ENCODE data around the gene ERVFRD-1. TPM values are rescaled to one million over a fixed set of nuclear protein-coding genes. Genes with fewer than 3 reads are reported as not detected.

Gene ERVFRD-1, protein sequence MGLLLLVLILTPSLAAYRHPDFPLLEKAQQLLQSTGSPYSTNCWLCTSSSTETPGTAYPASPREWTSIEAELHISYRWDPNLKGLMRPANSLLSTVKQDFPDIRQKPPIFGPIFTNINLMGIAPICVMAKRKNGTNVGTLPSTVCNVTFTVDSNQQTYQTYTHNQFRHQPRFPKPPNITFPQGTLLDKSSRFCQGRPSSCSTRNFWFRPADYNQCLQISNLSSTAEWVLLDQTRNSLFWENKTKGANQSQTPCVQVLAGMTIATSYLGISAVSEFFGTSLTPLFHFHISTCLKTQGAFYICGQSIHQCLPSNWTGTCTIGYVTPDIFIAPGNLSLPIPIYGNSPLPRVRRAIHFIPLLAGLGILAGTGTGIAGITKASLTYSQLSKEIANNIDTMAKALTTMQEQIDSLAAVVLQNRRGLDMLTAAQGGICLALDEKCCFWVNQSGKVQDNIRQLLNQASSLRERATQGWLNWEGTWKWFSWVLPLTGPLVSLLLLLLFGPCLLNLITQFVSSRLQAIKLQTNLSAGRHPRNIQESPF
- polyA plus RNA-seq (not detected in 3 replicates), polyA minus RNA-seq (not detected in 3 replicates)
- not detected for polyA plus RNA-seq (2011; ENCODE audit: low read depth)
- polyA plus RNA-seq (2011; cell fraction: cytosol; rRNA removed) = not detected in 2 replicates
- polyA plus RNA-seq (2011; cell fraction: nucleus; rRNA removed) = not detected in 2 replicates
- 0.35 TPM in 1 of 2 replicates, not detected in the other for polyA plus RNA-seq (2012; ENCODE audit: low replicate concordance)
- not detected for polyA minus RNA-seq (2011; cell fraction: cytosol; rRNA and poly(A)+ RNA removed)
- polyA minus RNA-seq (2011; cell fraction: nucleus; rRNA and poly(A)+ RNA removed) = not detected in 2 replicates

DNA sequence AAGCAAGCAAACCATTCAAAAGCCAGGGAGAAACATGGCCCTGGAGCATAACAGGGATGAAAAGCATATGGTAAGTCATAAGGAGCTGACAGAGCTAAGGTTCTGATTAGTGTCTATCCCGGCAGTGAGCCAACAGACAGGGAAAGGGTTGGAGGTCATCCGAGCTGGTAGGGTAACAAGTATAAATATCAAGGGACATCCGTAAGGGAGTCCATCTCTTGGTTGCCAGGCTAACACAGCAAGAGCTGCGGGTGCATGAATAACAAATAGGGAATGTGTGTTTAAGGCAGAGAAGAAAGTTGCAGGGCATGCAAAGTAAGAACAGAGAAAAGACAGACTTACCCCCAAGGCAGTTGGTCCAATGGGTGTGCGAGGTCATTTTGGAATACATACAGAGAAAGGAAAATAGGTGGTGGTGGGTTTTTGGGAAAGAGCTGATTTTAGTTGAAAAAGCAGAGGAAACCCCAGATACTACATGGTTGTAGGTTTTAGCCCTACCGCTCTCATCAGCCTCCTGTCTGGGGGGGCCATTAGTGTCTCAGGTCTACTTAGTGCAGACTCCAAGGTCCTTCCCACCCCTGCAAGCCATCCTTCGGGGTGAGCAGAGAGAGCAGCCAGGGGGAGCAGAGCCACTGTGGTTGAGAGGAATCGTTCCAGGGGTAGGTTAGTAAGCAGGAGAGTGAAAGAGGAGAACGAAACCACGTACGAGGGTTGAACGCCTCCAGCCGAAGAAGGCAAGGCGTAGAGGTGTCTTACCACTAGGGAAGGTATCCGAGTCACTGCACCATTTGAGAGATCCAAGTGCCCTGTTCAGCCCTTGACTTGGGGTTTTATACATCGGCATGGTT is at the start of gene ERVFRD-1:
Gene ERVFRD-1, minus strand, starts transcription at position 805 of the 848 bp plus-strand sequence. CDS start 6,415 bp downstream, outside the sequence.
- Histone ChIP-seq H4K20me1 (ENCODE audit: control insufficient read depth, extremely low read depth, insufficient read depth, low read length) (peaks cover 2% of the 10 kb centered on the region), H2AFZ (ENCODE audit: control insufficient read depth, low read length) (no peak within 1 kb of the TSS), H3K27me3 (ENCODE audit: control insufficient read depth, extremely low read depth, insufficient read depth, low read length) (no peaks in the 10 kb centered on the region), H3K9me3 (ENCODE audit: control insufficient read depth, low read depth, low read length) (no peaks in the 10 kb centered on the region), H3K4me2 (ENCODE audit: control insufficient read depth, extremely low read depth, insufficient read depth, low read depth, low read length) (no peak within 1 kb of the TSS), H3K79me2 (ENCODE audit: control insufficient read depth, insufficient read depth, low read length) (peaks cover 75% of the 10 kb centered on the region), H3K9ac (ENCODE audit: control insufficient read depth, extremely low read depth, insufficient read depth, low read length) (no peak within 1 kb of the TSS), H3K27ac (ENCODE audit: control insufficient read depth, insufficient read depth, low read length) (no peak within 1 kb of the TSS), H3K4me3 (ENCODE audit: control insufficient read depth in 2 of 3, extremely low read depth in 1 of 3, insufficient read depth in 2 of 3, low read depth in 1 of 3, low read length in 3 of 3) (no peak within 1 kb of the TSS), H3K9me1 (ENCODE audit: control insufficient read depth, extremely low read depth, insufficient read depth, low read length) (peaks cover 4% of the 10 kb centered on the region), H3K36me3 (ENCODE audit: control insufficient read depth in 2 of 2, extremely low read depth in 1 of 2, insufficient read depth in 2 of 2, low read length in 2 of 2) (no peaks in the 10 kb centered on the region), H3K4me1 (ENCODE audit: control insufficient read depth, extremely low read depth, insufficient read depth, low read length) (peaks cover 6% of the 10 kb centered on the region)
- dilution Hi-C loops (cut with MboI; ENCODE audit: extremely low pct_ligation_motif_present, low sequenced_read_pairs) = no loop called here
- DNase-seq (ENCODE audit: low read depth, low spot score) = no peak
- no peak for FAIRE-seq
- TF ChIP-seq, protein P1, sequence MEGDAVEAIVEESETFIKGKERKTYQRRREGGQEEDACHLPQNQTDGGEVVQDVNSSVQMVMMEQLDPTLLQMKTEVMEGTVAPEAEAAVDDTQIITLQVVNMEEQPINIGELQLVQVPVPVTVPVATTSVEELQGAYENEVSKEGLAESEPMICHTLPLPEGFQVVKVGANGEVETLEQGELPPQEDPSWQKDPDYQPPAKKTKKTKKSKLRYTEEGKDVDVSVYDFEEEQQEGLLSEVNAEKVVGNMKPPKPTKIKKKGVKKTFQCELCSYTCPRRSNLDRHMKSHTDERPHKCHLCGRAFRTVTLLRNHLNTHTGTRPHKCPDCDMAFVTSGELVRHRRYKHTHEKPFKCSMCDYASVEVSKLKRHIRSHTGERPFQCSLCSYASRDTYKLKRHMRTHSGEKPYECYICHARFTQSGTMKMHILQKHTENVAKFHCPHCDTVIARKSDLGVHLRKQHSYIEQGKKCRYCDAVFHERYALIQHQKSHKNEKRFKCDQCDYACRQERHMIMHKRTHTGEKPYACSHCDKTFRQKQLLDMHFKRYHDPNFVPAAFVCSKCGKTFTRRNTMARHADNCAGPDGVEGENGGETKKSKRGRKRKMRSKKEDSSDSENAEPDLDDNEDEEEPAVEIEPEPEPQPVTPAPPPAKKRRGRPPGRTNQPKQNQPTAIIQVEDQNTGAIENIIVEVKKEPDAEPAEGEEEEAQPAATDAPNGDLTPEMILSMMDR (optimal IDR thresholded peaks at IDR 0.05 in 1 of 3, IDR thresholded peaks at IDR 0.05 in 1 of 3, conservative IDR thresholded peaks at IDR 0.05 in 1 of 3; ENCODE audit: extremely low read depth in 1 of 3, insufficient read depth in 2 of 3, low read length in 3 of 3) = no peak
- TF ChIP-seq EZH2 (IDR thresholded peaks at IDR 0.05; ENCODE audit: low read length) = no peak

DNA sequence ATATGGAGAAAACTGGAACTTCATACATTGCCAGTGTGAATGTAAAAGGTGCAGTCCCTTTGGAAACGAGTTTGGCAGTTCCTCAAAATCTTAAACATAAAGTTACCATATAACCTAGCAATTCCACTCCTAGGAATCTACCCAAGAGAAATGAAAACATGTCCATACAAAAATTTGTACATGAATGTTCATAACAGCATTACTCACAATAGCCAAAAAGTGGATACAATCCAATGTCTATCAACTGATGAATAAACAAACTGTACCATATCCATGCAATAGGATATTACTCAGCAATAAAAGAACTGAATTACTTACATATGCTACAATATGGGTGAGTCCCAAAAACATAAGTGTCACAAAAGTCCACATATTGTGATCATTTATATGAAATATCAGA is 48.7 kb upstream of the ERVFRD-1 start:
- peak; percentile 19 for DNase-seq (ENCODE audit: low read depth, low spot score)
- Histone ChIP-seq H3K27ac (ENCODE audit: control insufficient read depth, insufficient read depth, low read length) (peak overlapping the region; percentile 17), H4K20me1 (ENCODE audit: control insufficient read depth, extremely low read depth, insufficient read depth, low read length) (no peaks in the 10 kb centered on the region), H3K36me3 (ENCODE audit: control insufficient read depth in 2 of 2, extremely low read depth in 1 of 2, insufficient read depth in 2 of 2, low read length in 2 of 2) (no peaks in the 10 kb centered on the region), H3K4me2 (ENCODE audit: control insufficient read depth, extremely low read depth, insufficient read depth, low read depth, low read length) (no peak overlapping the region), H3K79me2 (ENCODE audit: control insufficient read depth, insufficient read depth, low read length) (no peaks in the 10 kb centered on the region), H3K4me3 (ENCODE audit: control insufficient read depth in 2 of 3, extremely low read depth in 1 of 3, insufficient read depth in 2 of 3, low read depth in 1 of 3, low read length in 3 of 3) (no peak overlapping the region), H3K9ac (ENCODE audit: control insufficient read depth, extremely low read depth, insufficient read depth, low read length) (no peak overlapping the region), H3K27me3 (ENCODE audit: control insufficient read depth, extremely low read depth, insufficient read depth, low read length) (no peaks in the 10 kb centered on the region), H2AFZ (ENCODE audit: control insufficient read depth, low read length) (no peak overlapping the region), H3K9me3 (ENCODE audit: control insufficient read depth, low read depth, low read length) (no peaks in the 10 kb centered on the region), H3K4me1 (ENCODE audit: control insufficient read depth, extremely low read depth, insufficient read depth, low read length) (peaks cover 12% of the 10 kb centered on the region), H3K9me1 (ENCODE audit: control insufficient read depth, extremely low read depth, insufficient read depth, low read length) (no peaks in the 10 kb centered on the region)
- TF ChIP-seq, protein P1 (optimal IDR thresholded peaks at IDR 0.05 in 1 of 3, IDR thresholded peaks at IDR 0.05 in 1 of 3, conservative IDR thresholded peaks at IDR 0.05 in 1 of 3; ENCODE audit: extremely low read depth in 1 of 3, insufficient read depth in 2 of 3, low read length in 3 of 3) = no peak
- TF ChIP-seq EZH2 (IDR thresholded peaks at IDR 0.05; ENCODE audit: low read length) = no peak
- dilution Hi-C loops (cut with MboI; ENCODE audit: extremely low pct_ligation_motif_present, low sequenced_read_pairs) = no loop called here
- peak; percentile 84 for FAIRE-seq
